Measurements from ENCODE around the gene NBAS. TPM values are rescaled to one million over a fixed set of nuclear protein-coding genes. Genes with fewer than 3 reads are reported as not detected.

The NBAS gene
- total RNA-seq, 1 donor from 2014 or later: 126 TPM

DNA sequence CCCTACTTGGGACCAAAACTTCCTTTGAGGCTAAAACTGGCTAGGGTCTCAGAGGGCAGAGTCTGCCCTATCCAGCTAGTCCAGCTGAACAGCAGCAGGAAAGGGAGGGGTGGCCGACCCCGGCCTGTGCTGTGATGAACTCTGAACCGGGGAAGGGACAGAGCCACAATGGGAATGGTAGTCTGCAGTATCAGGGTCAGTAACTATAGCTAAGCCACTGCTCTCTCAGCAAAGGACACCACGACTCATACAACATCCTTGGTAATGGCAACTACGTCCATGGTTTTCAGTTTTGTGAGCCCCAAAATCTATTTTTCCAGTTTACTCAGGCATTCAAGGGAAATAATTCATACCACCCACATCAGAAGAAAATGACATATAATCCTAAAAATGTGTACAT lies 75.2 kb downstream of the NBAS start:
- no peaks in the 10 kb centered on the region for H3K27me3 ChIP-seq (ENCODE audit: control insufficient read depth in 3 of 3, insufficient read depth in 3 of 3, low read length in 3 of 3)
- no peaks in the 10 kb centered on the region for H3K4me1 ChIP-seq (ENCODE audit: control insufficient read depth in 3 of 3, insufficient read depth in 3 of 3, low read length in 3 of 3)
- H3K9me3 ChIP-seq (ENCODE audit: control insufficient read depth in 3 of 3, low read length in 3 of 3): no peaks in the 10 kb centered on the region
- H3K27ac ChIP-seq (ENCODE audit: low read depth, low read length): no peak overlapping the region
- H3K36me3 ChIP-seq (ENCODE audit: control insufficient read depth in 3 of 3, insufficient read depth in 3 of 3, low read length in 3 of 3): peaks cover 4 to 20% (median 14%) of the 10 kb centered on the region in 3 donors
- H3K9ac ChIP-seq (ENCODE audit: low read depth in 1 of 3, low read length in 3 of 3): no peak overlapping the region
- no peak overlapping the region for H3K4me3 ChIP-seq (ENCODE audit: low read length in 3 of 3)

DNA sequence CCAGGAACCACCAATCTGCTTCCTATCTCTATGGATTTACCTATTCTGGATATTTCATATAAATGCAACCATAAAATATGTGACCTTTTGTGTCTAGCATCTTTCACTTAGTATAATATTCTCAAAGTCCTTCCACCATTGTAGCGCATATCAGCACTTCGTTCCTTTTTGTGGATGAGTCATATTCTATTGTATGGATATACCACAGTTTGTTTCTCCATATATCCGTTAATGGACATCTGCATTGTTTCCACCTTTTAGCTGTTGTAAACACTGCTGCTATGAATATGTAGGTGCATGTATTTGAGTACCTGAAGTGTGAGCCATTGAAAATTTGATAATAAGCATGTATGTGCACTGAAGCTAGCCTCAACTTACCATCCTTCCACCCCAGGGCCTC lies 80.1 kb downstream of the NBAS start:
- Histone ChIP-seq H3K9me3 (ENCODE audit: control insufficient read depth in 3 of 3, low read length in 3 of 3) (no peaks in the 10 kb centered on the region), H3K27me3 (ENCODE audit: control insufficient read depth in 3 of 3, insufficient read depth in 3 of 3, low read length in 3 of 3) (no peaks in the 10 kb centered on the region), H3K27ac (ENCODE audit: low read depth, low read length) (no peak overlapping the region), H3K4me1 (ENCODE audit: control insufficient read depth in 3 of 3, insufficient read depth in 3 of 3, low read length in 3 of 3) (no peaks in the 10 kb centered on the region), H3K36me3 (ENCODE audit: control insufficient read depth in 3 of 3, insufficient read depth in 3 of 3, low read length in 3 of 3) (peaks cover 4 to 15% (median 8%) of the 10 kb centered on the region in 3 donors), H3K9ac (ENCODE audit: low read depth in 1 of 3, low read length in 3 of 3) (no peak overlapping the region), H3K4me3 (ENCODE audit: low read length in 3 of 3) (no peak overlapping the region)

DNA sequence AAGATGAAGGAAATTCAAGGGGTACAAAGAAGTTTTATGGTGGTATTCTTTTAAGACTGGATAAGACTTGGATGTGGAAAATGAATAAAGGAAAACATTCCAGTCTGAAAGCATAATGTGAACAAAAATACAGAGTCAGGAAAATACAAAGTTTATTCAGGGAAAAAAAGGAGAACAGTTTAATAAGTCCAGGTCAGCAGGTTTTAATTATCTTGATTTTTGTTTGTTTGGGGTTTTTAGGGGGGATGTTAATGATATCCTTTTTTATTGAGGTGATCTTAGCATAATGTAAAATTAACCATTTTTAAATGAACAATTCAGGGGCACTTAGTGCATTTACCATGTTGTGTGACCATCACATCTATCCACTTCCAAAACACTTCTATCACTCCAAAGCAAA lies 80.6 kb downstream of the NBAS start:
- no peaks in the 10 kb centered on the region for H3K9me3 ChIP-seq (ENCODE audit: control insufficient read depth in 3 of 3, low read length in 3 of 3)
- H3K36me3 ChIP-seq (ENCODE audit: control insufficient read depth in 3 of 3, insufficient read depth in 3 of 3, low read length in 3 of 3): peaks cover 4 to 12% (median 6%) of the 10 kb centered on the region in 3 donors
- no peaks in the 10 kb centered on the region for H3K27me3 ChIP-seq (ENCODE audit: control insufficient read depth in 3 of 3, insufficient read depth in 3 of 3, low read length in 3 of 3)
- no peaks in the 10 kb centered on the region for H3K4me1 ChIP-seq (ENCODE audit: control insufficient read depth in 3 of 3, insufficient read depth in 3 of 3, low read length in 3 of 3)
- no peak overlapping the region for H3K9ac ChIP-seq (ENCODE audit: low read depth in 1 of 3, low read length in 3 of 3)
- no peak overlapping the region for H3K4me3 ChIP-seq (ENCODE audit: low read length in 3 of 3)
- H3K27ac ChIP-seq (ENCODE audit: low read depth, low read length): no peak overlapping the region

DNA sequence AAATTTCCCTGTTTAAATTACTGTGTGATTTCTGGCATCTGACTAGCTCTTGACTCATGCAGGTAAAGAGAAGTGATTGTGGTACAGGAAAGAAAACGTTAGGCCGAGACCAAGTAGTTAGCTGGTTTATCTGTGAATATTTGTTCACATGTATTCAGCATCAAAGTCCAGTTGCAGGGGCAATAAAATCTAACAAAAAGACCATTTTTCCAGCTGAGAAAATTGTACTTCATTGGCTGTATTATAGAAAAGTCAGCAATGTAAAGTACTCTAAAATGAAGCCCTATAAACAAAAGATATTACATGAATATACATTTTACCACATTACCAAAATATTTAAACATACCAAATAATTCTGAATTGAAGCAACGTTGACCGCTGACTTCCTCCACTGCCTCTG lies 88.3 kb downstream of the NBAS start:
- H3K9ac ChIP-seq (ENCODE audit: low read depth in 1 of 3, low read length in 3 of 3): no peak overlapping the region
- H3K27ac ChIP-seq (ENCODE audit: low read depth, low read length): no peak overlapping the region
- peaks cover 13 to 25% (median 23%) of the 10 kb centered on the region in 3 donors for H3K36me3 ChIP-seq (ENCODE audit: control insufficient read depth in 3 of 3, insufficient read depth in 3 of 3, low read length in 3 of 3)
- no peaks in the 10 kb centered on the region for H3K9me3 ChIP-seq (ENCODE audit: control insufficient read depth in 3 of 3, low read length in 3 of 3)
- no peak overlapping the region for H3K4me3 ChIP-seq (ENCODE audit: low read length in 3 of 3)
- H3K27me3 ChIP-seq (ENCODE audit: control insufficient read depth in 3 of 3, insufficient read depth in 3 of 3, low read length in 3 of 3): no peaks in the 10 kb centered on the region
- H3K4me1 ChIP-seq (ENCODE audit: control insufficient read depth in 3 of 3, insufficient read depth in 3 of 3, low read length in 3 of 3): no peaks in the 10 kb centered on the region

DNA sequence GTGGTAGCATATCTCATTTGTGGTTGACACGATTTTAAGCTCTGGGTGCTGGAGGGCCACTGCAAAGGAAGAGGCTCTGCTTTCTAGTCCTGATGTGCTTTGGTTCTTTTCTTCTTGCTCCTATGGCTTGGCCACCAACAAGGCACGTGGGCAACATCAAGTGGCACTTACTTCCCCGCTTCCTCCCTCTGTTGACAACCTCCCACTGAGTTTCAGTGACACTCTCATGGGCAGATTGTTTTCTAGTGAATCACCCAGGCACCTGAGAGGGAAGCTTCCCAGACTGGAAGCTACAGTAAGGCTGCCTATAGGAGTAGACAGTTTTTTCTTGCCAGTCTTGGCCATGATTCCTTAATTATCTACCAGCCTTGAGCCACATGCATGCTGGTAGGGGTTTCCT lies 89.0 kb downstream of the NBAS start:
- Histone ChIP-seq H3K4me1 (ENCODE audit: control insufficient read depth in 3 of 3, insufficient read depth in 3 of 3, low read length in 3 of 3) (no peaks in the 10 kb centered on the region), H3K27ac (ENCODE audit: low read depth, low read length) (no peak overlapping the region), H3K36me3 (ENCODE audit: control insufficient read depth in 3 of 3, insufficient read depth in 3 of 3, low read length in 3 of 3) (peaks cover 13 to 23% (median 23%) of the 10 kb centered on the region in 3 donors), H3K4me3 (ENCODE audit: low read length in 3 of 3) (no peak overlapping the region), H3K9me3 (ENCODE audit: control insufficient read depth in 3 of 3, low read length in 3 of 3) (no peaks in the 10 kb centered on the region), H3K27me3 (ENCODE audit: control insufficient read depth in 3 of 3, insufficient read depth in 3 of 3, low read length in 3 of 3) (no peaks in the 10 kb centered on the region), H3K9ac (ENCODE audit: low read depth in 1 of 3, low read length in 3 of 3) (no peak overlapping the region)

DNA sequence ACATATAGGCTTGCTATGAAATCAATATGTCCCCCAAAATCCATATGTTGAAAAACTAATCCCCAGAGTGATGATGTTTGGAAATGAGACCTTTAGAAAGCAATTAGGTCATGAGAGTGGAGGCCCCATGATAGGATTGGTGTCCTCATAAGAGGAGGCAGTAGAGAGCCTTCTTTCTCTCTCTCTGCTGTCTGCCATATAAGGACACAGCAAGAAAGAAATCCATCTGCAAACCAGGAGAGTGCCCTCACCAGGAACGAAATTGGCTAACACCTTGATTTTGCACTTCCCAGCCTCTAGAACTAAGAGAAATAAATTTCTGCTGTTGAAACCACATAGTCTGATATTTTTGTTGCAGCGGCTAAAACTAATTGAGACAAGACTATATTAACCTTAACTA lies 89.5 kb downstream of the NBAS start:
- Histone ChIP-seq H3K9me3 (ENCODE audit: control insufficient read depth in 3 of 3, low read length in 3 of 3) (no peaks in the 10 kb centered on the region), H3K27ac (ENCODE audit: low read depth, low read length) (no peak overlapping the region), H3K4me1 (ENCODE audit: control insufficient read depth in 3 of 3, insufficient read depth in 3 of 3, low read length in 3 of 3) (no peaks in the 10 kb centered on the region), H3K27me3 (ENCODE audit: control insufficient read depth in 3 of 3, insufficient read depth in 3 of 3, low read length in 3 of 3) (no peaks in the 10 kb centered on the region), H3K36me3 (ENCODE audit: control insufficient read depth in 3 of 3, insufficient read depth in 3 of 3, low read length in 3 of 3) (peaks cover 13 to 24% (median 23%) of the 10 kb centered on the region in 3 donors), H3K9ac (ENCODE audit: low read depth in 1 of 3, low read length in 3 of 3) (no peak overlapping the region), H3K4me3 (ENCODE audit: low read length in 3 of 3) (no peak overlapping the region)

DNA sequence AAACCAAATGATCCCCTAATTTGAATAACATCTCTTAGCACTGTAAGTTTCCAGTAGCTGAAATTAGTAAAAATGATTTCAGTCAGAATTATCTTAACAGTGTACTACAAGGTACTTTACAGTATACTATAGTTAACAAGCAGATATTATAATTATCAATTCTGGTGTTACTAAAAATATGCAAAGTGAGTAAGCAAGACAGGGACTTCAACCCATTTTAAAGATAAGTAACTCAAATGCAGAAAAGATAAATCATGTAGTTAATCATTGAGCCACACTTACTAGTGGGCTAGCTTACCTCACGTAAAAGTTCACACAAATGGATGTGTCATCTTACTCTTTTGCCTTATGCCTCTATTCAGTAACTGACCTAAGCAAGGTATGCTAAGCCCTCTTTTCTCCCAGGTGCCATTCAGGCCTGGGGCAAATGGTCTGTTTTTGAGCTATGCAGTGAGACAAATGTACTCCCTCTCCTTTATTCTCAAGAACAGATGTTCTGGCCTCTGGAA lies 101.0 kb downstream of the NBAS start:
- H3K4me3 ChIP-seq (ENCODE audit: low read length in 3 of 3): no peak overlapping the region
- H3K27ac ChIP-seq (ENCODE audit: low read depth, low read length): no peak overlapping the region
- no peaks in the 10 kb centered on the region for H3K9me3 ChIP-seq (ENCODE audit: control insufficient read depth in 3 of 3, low read length in 3 of 3)
- H3K36me3 ChIP-seq (ENCODE audit: control insufficient read depth in 3 of 3, insufficient read depth in 3 of 3, low read length in 3 of 3): peaks cover 5 to 22% (median 17%) of the 10 kb centered on the region in 3 donors
- H3K27me3 ChIP-seq (ENCODE audit: control insufficient read depth in 3 of 3, insufficient read depth in 3 of 3, low read length in 3 of 3): no peaks in the 10 kb centered on the region
- peaks cover 0 to 2% (median 0%) of the 10 kb centered on the region in 3 donors for H3K4me1 ChIP-seq (ENCODE audit: control insufficient read depth in 3 of 3, insufficient read depth in 3 of 3, low read length in 3 of 3)
- no peak overlapping the region for H3K9ac ChIP-seq (ENCODE audit: low read depth in 1 of 3, low read length in 3 of 3)

DNA sequence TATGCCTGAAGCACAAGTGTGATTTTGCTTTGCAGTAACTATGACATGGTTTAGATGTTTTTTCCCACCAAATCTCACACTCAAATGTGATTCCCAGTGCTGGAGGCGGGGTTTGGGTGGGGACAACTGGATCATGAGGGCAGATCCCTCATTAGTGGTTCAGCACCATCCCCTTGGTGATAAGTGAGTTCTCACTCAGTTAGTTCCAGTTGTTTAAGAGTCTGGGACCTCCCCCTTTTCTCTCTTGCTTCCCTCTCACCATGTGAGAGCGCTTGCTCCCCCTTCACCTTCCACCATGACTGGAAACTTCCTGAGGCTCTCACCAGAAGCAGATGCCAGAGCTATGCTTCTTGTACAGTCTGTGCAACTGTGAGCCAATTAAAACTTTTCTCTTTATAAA lies 102.9 kb downstream of the NBAS start:
- Histone ChIP-seq H3K4me1 (ENCODE audit: control insufficient read depth in 3 of 3, insufficient read depth in 3 of 3, low read length in 3 of 3) (peaks cover 0 to 2% (median 0%) of the 10 kb centered on the region in 3 donors), H3K27ac (ENCODE audit: low read depth, low read length) (no peak overlapping the region), H3K36me3 (ENCODE audit: control insufficient read depth in 3 of 3, insufficient read depth in 3 of 3, low read length in 3 of 3) (peaks cover 5 to 18% (median 14%) of the 10 kb centered on the region in 3 donors), H3K9me3 (ENCODE audit: control insufficient read depth in 3 of 3, low read length in 3 of 3) (no peaks in the 10 kb centered on the region), H3K27me3 (ENCODE audit: control insufficient read depth in 3 of 3, insufficient read depth in 3 of 3, low read length in 3 of 3) (no peaks in the 10 kb centered on the region), H3K9ac (ENCODE audit: low read depth in 1 of 3, low read length in 3 of 3) (no peak overlapping the region), H3K4me3 (ENCODE audit: low read length in 3 of 3) (no peak overlapping the region)

DNA sequence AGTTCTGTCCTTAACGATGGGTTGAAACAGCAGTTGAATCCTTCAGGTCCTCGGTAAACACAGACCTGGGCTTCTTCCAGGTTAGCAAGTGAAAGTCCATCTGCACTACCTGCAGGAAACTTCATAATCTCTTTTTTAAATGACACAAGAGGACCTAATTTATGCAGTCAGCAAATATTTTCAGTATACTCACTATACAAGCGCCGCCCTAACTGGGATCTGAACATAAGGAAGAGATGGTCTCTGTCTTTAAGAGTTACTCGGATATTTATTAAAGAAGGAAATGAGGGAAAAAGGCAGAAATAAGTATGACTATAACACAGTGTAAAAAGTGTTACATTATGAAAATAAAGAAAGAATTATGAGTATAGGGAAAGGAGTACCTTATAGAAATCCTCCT lies 103.3 kb downstream of the NBAS start:
- H3K27ac ChIP-seq (ENCODE audit: low read depth, low read length): no peak overlapping the region
- peaks cover 5 to 20% (median 14%) of the 10 kb centered on the region in 3 donors for H3K36me3 ChIP-seq (ENCODE audit: control insufficient read depth in 3 of 3, insufficient read depth in 3 of 3, low read length in 3 of 3)

DNA sequence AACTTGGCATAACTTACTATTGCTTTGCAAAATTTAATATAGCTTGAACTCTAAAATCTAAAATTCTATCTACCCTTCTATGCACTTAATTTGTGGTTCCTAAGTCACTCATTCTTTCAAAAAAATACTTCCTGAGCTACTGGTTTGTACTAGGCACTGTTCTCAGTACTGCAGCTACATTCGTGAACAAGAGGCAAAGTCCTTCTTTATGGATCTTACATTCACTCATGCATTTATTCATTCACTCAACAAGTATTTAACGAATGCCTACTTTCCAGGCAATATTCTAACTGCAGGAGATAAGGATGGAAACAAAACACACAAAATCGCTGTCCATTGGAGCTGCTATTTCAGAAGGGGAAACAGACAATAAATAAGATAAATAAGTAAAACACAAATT lies 104.8 kb downstream of the NBAS start:
- no peak overlapping the region for H3K9ac ChIP-seq (ENCODE audit: low read depth in 1 of 3, low read length in 3 of 3)
- no peaks in the 10 kb centered on the region for H3K9me3 ChIP-seq (ENCODE audit: control insufficient read depth in 3 of 3, low read length in 3 of 3)
- H3K4me3 ChIP-seq (ENCODE audit: low read length in 3 of 3): no peak overlapping the region
- no peak overlapping the region for H3K27ac ChIP-seq (ENCODE audit: low read depth, low read length)
- peaks cover 5 to 16% (median 14%) of the 10 kb centered on the region in 3 donors for H3K36me3 ChIP-seq (ENCODE audit: control insufficient read depth in 3 of 3, insufficient read depth in 3 of 3, low read length in 3 of 3)
- H3K4me1 ChIP-seq (ENCODE audit: control insufficient read depth in 3 of 3, insufficient read depth in 3 of 3, low read length in 3 of 3): peaks cover 0 to 2% (median 0%) of the 10 kb centered on the region in 3 donors
- no peaks in the 10 kb centered on the region for H3K27me3 ChIP-seq (ENCODE audit: control insufficient read depth in 3 of 3, insufficient read depth in 3 of 3, low read length in 3 of 3)

More for the DNA sequence above, 103.3 kb downstream of the NBAS start:
- H3K9me3 ChIP-seq (ENCODE audit: control insufficient read depth in 3 of 3, low read length in 3 of 3): no peaks in the 10 kb centered on the region
- peaks cover 0 to 2% (median 0%) of the 10 kb centered on the region in 3 donors for H3K4me1 ChIP-seq (ENCODE audit: control insufficient read depth in 3 of 3, insufficient read depth in 3 of 3, low read length in 3 of 3)
- no peaks in the 10 kb centered on the region for H3K27me3 ChIP-seq (ENCODE audit: control insufficient read depth in 3 of 3, insufficient read depth in 3 of 3, low read length in 3 of 3)
- H3K9ac ChIP-seq (ENCODE audit: low read depth in 1 of 3, low read length in 3 of 3): no peak overlapping the region
- H3K4me3 ChIP-seq (ENCODE audit: low read length in 3 of 3): no peak overlapping the region

Measured in skeletal muscle tissue (tissue), 4 donors.